GM20431 (cell line): ENCODE measurements around the gene CNIH4.
"Not testable (repeated sequence)": the region's sequence is repeated elsewhere in the genome, so short reads cannot be mapped to it uniquely, and the experiment has no call there.

ENCODE experiments used
- in situ Hi-C: fragments of 300-500 bp; cut with MseI, MboI; formaldehyde crosslinking; loops from one replicate; pipeline ENCODE4 v1.15.0; 2020; ENCODE audit warnings: low sequenced_read_pairs; ENCODE audit not compliant: unreplicated experiment

The CNIH4 gene

DNA sequence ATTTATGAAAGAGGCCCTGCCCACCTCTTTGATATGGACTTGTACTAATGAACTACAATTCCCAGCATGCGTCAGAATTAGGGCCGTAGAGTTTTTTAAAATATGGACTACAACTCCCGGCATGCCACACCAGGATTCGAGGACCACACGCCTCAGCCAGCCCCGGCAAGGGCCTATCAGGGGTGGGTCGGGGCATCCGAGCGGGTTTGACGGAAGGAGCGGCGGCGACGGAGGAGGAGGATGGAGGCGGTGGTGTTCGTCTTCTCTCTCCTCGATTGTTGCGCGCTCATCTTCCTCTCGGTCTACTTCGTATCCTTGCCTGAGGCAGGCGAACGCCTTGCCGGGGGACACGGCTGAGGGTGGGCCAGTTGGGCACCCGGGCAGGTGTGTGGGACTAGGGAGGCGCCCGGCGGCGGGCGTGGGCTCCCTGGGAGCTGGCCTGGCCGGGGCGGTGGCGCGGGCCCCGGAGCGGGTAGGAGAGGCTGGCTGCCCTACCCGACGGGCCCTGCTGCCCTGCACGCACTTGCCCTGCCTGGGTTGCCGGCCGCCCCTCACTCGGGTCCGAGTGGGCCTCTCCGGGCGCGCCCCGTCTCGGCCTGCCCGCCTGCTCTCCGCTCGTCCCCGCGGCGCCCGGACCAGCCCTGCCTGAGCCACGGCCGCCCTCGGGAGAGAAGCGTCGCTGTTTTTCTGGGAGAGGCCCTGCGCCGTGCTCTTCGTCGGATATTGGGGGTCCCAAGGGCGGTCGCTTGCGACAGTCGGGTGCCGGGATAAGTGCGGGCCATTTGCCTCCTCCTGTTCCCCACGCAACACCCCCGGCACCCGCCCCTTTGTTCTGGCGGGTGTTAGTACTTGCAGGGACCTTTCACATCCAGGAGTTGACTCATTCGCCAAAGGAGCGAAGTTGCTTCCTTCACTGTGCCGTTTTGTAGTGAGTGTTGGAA, at the start of gene CNIH4:
Gene CNIH4 (plus strand): TSS at position 195 of the 941 bp plus-strand sequence. CDS start 46 bp downstream, at position 241.
- in situ Hi-C loops, result no loop called here

DNA sequence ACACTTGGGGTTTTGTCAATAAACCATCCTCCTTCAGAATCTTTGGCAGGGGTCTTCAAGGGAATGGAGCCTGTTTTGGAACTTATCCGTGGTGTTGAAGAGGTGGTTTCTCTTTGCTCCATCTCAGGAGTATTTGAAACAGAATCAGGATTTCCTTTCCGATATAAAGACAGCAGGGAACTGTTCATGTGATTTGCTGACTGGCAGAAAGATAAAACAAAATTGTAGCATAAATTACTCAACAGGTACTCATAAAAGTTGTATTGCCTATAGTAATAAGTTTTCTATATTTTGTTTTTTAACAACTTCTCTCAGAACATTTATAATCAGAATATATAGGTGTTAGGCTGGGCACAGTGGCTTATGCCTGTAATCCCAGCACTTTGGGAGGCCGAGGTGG, 48.6 kb upstream of the CNIH4 start:
- in situ Hi-C loops, result no loop called here

DNA sequence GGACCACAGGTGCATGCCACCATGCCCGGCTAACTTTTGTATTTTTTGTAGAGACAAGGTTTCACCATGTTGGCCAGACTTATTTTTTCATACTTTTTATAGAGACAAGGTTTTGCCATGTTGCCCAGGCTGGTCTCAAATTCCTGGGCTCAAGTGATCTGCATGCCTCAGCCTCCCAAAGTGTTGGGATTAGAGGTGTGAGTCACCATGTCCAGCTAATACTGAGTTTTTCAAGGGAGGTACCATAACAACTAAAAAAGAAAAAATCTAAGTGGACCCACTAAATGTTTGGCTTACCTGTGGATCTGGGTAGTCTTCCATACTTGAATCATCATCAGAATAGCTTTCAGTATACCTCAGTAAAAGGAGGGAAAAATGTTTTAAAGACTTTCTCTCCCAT, 45.2 kb upstream of the CNIH4 start:
- in situ Hi-C loops, result not testable (repeated sequence)

DNA sequence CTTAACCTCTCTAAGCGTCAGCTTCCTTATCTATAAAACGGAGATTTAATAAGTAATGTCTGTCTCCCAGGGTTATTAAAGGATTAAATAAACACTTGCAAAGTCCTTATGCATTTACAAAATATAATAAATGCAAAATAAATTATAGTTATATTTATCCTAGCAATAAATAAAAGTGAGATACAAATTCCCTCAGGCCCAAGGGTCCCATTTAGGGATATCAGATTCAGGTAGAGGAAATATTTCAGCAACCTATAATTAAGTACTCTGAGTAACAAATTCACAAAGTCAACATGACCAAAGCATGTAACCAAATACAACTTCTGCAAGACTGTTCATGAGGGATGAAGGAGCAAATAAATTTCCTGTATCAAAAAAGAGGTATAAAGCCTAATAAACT, 44.7 kb upstream of the CNIH4 start:
- in situ Hi-C loops, result no loop called here

DNA sequence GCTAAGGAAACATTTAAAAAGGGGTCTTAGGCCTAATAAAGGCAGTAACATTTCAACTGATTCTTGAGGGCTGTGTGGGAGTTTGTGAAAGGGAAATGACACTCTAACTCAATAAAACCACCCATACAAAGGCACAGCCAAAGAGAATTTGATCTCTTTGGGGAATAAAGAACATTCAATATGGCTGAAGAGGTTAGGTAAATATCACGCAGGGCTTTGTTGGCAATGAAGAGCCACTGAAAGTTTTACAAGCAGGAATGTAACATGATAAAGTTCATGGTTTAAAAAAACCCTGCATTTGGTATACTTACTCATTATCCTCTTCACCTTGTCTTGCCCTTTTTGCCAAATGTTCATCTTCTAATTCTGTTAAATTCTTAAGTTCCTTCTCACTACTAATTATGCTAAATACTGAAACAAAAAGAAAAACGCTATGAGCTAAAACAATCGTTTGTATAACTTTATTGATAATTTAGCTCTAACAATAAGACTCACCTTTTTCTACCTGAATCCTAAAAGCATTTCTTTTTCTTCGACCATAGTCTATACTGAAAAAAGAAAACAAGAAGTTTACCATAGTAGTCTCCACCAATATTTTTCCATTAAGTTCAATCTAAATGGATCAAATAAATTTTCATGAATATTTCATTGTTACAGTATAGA, 39.2 kb upstream of the CNIH4 start:
- in situ Hi-C loops, result no loop called here

DNA sequence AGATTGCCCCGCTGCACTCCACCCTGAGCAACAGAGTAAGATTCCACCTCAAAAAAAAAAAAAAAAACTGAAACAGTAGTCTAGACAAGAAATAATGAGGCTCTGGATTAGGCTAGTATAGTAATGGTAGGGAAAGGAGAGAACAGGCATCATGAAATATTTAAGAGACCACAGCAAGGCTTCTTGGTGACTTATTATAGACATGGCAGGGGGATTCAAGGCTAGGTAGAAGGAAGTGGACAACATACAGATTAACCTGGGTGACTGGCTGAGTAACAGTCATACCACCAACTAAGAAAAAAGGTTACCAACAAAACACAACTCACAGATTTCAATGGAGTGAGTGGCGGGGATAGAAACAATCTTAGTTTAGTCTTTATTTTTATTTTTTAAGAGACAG, 35.0 kb upstream of the CNIH4 start:
- in situ Hi-C loops, result no loop called here

DNA sequence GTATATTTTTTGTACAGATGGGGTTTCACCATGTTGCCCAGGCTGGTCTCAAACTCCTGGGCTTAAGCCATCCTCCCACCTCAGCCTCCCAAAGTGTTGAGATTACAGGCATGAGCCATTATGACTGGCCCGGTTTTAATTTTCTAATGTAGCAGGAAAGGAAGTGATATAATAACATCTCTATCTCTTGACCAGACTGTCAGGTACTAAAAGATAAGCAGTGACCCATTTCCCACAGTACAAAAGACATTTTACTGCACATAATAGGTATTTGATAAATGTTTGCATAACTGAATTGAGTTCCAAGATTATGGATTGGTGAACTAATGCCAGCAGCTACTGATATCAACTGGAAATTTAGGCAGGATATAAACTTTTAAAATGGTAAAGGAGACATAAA, 30.7 kb upstream of the CNIH4 start:
- in situ Hi-C loops, result no loop called here

DNA sequence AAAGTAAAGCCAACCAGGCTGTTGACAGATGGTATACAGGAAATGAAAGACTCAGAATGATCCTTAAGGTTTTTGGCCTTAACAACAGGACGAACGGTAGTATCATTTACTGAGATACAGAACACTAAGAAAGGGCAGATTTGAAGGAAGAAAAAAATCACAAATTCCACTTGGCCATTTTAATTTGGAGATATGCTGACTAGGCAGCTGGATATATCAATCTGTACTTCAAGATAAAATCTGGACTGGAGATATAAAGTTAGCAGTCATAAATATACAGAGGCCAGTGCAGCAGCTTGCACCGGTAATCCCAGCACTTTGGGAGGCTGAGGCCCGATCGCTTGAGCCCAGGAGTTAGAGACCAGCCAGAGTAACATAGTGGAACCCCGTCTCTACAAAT, 28.0 kb upstream of the CNIH4 start:
- in situ Hi-C loops, result no loop called here

DNA sequence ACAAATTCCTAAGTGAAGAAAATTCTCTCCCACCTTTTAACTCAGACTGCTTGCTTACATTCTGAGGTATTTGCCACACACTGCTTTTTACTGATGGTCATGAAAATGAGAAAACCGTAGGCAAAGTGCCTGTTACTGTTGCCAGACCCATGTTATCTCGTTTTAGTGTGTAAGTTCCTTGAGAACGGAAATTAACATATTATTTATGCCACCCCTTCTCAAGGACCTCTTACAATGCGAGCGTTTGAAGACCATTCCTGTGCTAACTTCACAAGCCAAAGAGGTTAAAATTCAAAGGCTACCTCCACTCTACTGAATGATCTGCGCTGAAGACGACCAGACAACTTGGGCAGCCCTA, 27.2 kb upstream of the CNIH4 start:
- in situ Hi-C loops, result no loop called here

DNA sequence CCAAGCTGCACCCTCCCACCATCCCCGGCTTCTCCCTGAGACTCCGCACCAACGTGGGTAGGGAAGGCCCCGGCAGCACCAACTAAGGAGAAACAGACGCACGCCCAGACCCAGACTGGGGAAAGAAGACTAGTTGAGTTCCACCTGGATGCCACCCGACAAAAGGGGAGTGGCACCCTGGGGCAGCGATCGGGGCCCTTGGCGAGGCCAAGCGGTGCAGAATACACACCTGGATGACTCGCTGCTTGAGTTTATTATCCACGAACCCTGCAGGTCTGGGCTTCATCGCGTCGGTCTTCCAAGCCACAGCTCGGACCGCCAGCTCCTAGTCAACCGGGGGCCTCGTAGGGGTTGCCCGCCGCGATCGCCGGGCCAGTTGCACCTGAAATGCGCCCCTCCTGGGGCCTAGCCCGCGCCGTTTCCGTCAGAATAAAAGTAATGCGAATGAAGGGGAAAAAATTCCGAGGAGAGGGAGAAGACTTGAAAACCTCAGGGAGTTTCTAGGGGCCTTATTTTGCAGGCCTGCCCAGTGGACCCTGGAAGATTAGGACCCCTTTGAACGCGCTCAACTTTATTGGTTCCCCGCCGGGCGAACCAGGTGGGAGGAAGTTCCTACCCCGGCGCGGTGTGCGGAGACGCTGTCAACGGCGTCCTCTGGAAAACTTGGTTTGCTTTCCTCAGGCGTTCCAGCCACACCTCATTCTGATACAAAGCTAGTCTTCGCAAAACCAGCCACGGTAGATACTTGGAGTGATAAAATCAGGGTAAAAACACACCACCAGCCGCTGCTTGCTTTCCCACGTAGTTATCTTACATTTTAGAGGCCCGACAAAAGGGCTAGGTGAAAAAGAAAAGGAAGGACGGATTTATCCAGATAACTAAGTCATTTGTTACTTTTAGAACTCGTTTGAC, 26.6 kb upstream of the CNIH4 start, which contains the start of gene NVL:
Gene NVL (minus strand): TSS at position 331 of the 912 bp plus-strand sequence. CDS start 45 bp downstream, at position 286.
- in situ Hi-C loops, result no loop called here

DNA sequence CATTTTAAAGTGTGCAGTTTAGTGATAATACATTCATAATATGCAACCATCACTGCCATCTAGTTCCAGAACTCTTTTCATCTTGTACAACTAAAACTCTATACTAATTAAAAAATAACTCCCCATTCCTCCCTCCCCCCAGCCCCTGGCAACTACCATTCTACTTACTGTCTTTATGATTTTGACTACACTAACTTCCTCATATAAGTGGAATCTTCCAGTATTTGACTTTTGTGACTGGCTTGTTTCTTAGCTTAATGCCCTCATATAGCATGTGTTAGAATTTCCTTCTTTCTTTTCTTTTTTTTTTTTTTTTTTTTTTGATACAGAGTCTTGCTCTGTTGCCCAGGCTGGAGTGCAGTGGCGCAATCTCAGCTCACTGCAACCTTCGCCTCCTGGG, 25.4 kb upstream of the CNIH4 start:
- in situ Hi-C loops, result no loop called here

DNA sequence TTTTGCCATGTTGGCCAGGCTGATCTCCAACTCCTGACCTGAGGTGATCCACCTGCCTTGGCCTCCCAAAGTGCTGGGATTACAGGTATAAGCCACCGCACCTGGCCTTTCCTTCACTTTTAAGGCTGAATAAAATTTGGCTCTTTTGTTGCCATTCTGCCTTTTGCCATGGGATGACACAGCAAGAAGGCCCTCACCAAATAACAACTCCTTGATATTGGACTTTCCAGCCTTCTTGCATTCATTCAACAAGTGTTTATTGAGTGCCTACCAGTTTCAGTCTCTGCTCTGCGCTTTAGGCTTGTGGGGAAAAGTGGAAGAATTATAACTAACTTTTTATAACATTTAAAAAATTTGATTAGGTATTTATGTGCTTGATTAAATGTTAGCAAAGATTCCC, 24.9 kb upstream of the CNIH4 start:
- in situ Hi-C loops, result no loop called here

DNA sequence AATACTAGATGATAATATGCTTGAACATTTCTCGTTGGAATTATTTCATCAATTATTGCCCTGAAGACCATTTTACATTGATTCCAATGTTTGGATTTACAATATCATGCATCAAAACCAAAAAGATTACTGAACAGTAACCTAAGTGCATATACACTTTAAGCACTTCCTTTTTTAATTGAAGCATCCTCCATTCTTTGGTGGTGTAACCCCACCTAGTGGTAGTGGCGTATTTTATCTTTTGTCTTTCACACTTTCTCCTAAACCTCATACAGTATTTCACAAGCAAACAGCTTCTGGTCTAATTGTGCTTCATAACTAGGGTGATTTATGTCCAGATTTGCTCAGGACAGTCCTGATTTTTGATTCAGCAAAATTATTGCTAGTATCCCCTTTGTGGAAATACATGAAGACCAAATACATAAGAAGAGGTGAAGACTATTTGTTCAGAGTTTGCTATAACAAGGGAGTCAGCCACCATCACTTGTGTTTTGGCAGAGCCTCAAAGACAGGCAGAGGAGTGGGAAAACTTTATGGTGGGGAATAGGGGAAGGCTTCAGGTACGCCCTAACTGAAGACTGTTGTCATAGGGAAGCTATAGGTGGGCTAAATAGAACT, 23.3 kb upstream of the CNIH4 start:
- in situ Hi-C loops, result no loop called here

DNA sequence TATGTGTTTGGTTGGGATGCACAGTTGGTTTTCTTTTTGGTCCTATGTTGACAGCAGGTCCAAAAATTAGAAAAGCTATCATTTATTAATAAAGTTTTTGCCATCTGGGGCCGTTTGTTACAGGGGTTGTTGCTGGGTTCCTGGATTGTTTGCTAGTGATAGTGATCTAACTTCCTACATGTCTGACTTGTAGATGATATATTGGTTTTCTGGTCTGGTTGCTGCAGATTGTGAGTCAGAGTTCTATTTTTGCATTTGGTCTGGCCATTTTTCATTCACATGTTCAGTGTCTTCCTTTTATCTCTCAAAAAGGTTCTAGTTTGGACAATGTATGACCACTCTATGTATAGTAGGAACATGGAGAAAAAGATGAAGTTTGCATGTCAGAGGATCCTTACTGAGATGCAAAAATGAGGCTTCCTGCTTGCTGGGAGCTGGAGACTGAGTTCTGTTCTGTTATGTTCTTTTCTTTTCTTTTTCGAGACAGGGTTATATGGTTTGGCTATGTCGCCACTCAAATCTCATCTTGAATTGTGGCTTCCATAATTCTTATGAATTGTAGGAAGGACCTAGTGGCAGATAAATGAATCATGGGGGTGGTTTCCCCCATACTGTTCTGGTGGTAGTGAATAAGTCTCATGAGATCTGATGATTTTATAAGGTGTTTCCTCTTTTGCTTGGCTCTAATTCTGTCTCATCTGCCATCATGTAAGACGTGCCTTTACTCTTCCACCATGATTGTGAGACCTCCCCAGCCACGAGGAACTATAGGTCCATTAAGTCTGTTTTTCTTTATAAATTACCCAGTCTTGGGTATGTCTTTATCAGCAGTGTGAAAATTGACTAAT, 22.5 kb upstream of the CNIH4 start:
- in situ Hi-C loops, result no loop called here

DNA sequence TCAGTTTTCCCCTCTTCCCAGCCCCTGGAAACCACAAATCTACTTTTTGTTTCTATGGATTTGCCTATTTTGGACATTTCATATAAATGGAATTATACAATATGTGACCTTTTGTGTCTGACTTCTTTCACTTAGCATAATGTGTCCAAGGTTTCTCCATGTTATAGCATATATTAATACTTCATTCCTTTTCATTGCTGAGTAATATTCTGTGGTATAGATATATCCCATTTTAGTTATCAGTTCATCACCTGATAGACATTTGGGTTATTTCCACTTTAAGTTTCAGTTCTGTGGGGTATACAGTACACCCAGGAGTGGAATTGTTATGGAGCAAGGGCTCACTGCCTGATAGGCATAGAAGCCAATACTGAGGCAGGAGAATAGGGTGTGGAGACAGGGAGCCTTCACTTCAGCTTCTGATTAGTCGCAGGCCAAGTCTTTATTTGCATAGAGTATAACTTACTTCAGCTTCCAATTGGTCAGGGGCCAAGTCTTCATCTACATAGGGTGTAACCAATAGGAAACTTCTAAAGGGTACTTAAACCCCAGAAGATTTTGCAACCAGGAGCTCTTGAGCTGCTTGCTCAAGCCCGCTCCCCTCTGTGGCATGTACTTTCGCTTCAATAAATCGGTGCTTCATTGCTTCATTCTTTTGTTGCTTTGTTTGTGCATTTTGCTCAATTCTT, 18.4 kb upstream of the CNIH4 start:
- in situ Hi-C loops, result no loop called here

DNA sequence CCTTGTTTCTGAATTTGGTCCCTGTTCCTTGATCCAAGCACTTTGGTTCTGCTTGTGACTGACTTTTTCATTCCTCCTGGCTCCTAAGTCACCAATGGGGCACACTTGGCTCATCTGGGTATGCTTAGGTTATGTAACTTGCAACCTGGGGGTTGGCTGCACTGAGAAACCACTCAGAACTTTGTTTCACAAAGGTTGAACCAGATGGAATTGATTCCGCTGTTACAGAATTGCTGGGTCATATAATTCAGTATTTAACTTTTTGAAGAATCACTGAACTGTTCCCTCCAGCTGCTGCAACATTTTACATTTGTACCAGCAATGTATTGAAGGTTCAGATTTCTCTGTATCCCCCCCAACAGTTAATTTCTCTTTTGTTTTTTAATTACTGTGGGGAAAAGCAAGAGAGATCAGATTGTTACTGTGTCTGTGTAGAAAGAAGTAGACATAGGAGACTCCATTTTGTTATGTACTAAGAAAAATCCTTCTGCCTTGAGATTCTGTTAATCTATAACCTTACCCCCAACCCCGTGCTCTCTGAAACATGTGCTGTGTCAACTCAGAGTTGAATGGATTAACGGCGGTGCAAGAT, 17.1 kb upstream of the CNIH4 start:
- in situ Hi-C loops, result no loop called here

DNA sequence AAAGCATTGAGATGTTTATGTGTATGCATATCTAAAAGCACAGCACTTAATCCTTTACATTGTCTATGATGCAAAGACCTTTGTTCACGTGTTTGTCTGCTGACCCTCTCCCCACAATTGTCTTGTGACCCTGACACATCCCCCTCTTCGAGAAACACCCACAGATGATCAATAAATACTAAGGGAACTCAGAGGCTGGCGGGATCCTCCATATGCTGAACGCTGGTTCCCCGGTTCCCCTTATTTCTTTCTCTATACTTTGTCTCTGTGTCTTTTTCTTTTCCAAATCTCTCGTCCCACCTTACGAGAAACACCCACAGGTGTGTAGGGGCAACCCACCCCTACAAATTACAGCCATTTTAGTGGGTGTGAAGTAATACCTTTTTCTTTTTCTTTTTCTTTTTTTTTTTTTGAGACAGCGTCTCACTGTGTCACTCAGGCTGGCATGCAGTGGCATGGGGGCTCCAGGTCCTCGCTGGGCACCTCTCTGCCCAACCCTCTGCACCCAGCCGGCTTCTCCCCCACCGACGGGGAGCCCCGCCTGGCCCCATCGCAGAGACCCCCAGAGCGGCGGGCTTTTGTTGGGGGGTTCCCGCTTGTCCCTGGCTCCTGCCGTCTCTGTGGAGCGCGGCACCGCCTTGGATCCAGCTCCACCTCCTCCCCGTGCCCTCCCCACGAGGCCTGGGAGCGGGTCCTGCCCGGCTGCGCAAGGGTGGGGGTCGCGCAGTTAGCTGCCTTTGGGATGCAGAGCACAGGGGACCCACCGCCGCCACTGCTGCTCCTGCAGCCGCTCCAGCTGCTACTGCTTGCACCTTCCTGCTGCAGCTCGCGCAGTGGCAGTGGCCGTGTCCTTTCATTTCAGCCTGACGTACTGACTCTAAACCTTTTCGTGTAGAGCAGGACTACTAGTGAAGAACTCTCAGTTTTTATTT, 16.0 kb upstream of the CNIH4 start:
- in situ Hi-C loops, result not testable (repeated sequence)
